GM19043 (cell line): ENCODE data around the gene CYP2A6.
"Not testable (repeated sequence)": the region's sequence is repeated elsewhere in the genome, so short reads cannot be mapped to it uniquely, and the experiment has no call there.

ENCODE experiments used
- ATAC-seq: cut with Tn5 transposase; IDR thresholded peaks from one replicate; pipeline ENCODE4 v1.9.1; 2021; ENCODE audit warnings: low read depth; ENCODE audit not compliant: unreplicated experiment

Gene CYP2A6

DNA sequence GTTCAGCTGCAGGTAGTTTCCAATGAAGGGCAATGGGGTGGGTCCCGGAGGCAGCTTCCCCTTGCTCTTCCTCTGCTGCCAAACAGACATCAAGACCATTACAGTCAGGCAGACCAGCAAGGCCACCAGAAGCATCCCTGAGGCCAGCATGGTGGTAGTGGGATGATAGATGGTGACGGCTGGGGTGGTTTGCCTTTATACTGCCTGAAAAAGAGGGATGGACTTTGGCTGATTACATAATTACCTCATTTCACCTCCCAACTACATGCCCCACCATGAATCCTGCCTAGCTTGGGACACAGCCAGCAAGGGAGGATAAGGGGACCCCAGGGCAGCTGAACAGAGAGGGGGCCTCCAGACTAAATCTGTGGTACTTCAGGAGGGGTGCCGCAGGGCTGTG, at the start of gene CYP2A6:
Gene CYP2A6 (minus strand): TSS at position 171 of the 400 bp plus-strand sequence. CDS start 21 bp downstream, at position 150.
- not testable (repeated sequence) for ATAC-seq

GRCh38 chr19:40899964-40900363, 49.7 kb upstream of the CYP2A6 start:
- ATAC-seq, result not testable (repeated sequence)

DNA sequence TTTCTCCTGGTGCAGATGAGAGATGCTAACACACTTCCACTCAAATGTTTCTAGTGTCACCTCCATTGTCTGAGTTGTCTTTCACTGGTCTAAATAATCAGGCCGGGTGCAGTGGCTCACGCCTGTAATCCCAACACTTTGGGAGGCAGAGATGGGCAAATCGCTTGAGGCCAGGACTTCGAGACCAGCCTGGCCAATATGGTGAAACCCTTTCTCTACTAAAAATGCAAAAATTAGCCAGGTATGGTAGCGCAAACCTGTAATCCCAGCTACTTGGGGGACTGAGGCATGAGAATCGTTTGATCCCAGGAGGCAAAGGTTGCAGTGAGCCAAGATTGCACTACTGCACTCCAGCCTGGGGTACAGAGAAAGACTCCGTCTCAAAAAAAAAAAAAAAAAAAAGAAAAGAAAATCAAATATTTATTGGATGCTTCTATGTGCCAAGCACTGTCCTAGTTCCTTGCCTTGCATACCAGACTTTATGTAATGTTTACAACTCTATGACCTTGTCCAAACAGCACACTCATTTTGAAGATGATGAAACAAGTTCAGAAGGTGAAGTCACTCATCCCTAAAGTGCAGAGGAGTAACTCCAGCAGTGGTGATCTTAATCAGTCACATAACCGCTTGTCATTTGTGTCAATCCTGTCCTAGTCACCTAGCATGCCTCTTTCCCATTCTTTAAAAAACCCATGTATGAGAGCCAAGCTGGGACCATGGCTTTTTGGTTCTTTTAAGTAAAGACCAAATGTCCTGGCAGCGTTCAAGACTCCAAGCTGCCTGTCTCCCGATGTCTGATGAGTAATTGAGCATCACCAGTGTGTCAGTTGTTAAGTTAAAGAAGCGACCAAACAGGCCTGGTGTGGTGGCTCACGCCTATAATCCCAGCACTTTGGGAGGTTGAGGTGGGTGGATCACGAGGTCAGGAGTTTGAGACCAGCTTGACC, 46.9 kb upstream of the CYP2A6 start:
- ATAC-seq, result not testable (repeated sequence)

DNA sequence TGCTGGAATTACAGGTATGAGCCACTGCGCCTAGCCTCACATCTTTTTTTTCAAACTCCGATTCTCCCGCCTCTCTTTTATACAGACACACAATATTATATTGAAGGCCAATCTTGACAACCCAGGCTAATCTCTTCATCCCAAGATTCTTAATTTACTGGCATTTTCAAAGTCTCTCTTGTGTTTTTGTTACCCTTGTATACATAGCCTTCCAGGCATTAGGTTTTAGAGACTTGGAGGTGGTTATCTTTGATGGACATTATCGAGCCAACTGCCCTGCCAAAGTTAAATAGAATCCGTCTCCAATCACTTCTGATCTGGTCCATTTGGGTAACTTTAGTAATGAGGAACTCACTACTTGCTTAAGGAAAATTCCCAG, 46.2 kb upstream of the CYP2A6 start:
- no peak for ATAC-seq

- no peak for ATAC-seq
Observed at GRCh38 chr19:40893112-40893511, 42.9 kb upstream of the CYP2A6 start.

- no peak for ATAC-seq
Observed at GRCh38 chr19:40889366-40889765, 39.1 kb upstream of the CYP2A6 start.

DNA sequence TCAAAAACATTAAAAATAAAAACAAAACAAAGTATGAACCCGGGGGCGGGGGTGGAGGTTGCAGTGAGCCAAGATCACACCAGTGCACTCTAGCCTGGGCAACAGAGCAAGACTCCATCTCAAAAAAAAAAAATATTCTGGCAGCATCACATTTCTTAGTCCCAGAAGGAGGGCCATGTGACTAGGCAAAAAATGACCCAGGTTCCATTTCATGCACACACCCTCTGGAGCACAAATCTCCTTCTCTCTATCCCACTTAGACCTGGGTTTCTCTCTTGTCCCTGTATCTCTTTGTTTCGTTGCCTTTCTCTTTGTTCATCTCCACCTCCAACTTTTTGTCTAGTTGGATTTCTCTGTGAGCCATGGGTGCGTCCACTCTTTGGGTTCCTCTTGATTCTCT, 37.9 kb upstream of the CYP2A6 start:
- ATAC-seq, result no peak

- not testable (repeated sequence) for ATAC-seq
Observed at GRCh38 chr19:40884187-40884931, 34.1 kb upstream of the CYP2A6 start.

DNA sequence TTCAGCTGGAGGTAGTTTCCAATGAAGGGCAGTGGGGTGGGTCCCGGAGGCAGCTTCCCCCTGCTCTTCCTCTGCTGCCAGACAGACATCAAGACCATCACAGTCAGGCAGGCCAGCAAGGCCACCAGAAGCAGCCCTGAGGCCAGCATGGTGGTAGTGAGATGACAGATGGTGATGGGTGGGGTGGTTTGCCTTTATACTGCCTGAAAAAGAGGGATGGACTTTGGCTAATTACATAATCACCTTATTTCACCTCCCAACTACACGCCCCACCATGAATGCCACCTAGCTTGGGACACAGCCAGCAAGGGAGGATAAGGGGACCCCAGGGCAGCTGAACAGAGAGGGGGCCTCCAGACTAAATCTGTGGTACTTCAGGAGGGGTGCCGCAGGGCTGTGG, 31.8 kb upstream of the CYP2A6 start, which contains the start of gene CYP2A7:
Gene CYP2A7 (minus strand): TSS at position 170 of the 400 bp plus-strand sequence. CDS start 21 bp downstream, at position 149.
- not testable (repeated sequence) for ATAC-seq

DNA sequence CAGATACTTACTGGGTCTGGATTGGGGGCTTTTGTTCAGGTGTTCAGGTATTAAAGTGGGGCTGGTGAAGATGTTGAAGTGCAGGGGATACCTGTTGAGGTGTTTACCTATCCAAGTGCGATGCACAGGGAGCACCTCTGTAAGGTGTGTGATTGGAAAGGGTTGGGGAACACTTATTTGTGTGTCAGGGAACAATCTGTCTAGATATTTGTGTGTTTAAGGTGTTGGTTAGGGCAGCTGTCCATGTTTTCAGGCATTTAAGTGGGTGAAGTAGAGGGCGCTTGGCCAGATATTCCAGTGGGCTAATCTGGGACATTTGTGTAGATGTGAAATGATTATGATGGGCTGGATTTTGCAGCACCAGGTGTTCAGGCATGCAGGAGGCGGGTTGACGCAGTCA, 29.1 kb upstream of the CYP2A6 start:
- ATAC-seq, result not testable (repeated sequence)

- ATAC-seq, result not testable (repeated sequence)
Observed at GRCh38 chr19:40875526-40875951, 25.3 kb upstream of the CYP2A6 start.

GRCh38 chr19:40874874-40875273, 24.6 kb upstream of the CYP2A6 start:
- ATAC-seq, result not testable (repeated sequence)

DNA sequence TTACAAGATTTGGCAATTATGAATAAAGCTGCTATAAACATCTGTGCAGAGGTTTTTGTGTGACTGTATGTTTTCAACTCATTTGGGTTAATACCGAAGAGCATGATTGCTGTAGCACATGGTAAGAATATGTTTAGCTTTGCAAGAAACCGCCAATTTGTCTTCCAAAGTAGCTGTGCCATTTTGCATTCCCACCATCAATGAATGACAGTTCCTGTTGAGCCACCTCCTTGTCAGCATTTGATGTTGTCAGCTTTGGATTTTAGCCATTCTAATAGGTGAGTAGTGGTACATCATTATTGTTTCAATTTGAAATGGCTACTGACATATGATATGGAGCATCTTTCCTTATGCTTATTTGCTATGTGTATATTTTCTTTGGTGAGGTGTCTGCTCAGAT, 23.6 kb upstream of the CYP2A6 start:
- not testable (repeated sequence) for ATAC-seq

DNA sequence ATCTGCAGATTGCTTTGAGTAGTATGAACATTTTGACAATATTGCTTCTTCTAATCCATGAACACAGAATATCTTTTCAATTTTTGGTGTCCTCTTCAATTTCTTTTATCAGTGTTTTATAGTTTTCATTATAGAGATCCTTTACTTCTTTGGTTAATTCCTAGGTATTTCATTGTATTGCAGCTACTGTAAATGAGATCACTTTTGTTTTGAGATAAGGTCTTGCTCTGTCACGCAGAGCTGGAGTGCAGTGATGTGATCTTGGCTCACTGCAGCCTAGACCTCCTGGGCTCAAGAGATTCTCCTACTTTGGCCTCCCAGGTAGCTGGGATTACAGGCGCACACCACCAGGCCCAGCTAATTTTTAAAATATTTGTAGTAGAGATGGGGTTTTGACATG, 22.0 kb upstream of the CYP2A6 start:
- ATAC-seq, result no peak

DNA sequence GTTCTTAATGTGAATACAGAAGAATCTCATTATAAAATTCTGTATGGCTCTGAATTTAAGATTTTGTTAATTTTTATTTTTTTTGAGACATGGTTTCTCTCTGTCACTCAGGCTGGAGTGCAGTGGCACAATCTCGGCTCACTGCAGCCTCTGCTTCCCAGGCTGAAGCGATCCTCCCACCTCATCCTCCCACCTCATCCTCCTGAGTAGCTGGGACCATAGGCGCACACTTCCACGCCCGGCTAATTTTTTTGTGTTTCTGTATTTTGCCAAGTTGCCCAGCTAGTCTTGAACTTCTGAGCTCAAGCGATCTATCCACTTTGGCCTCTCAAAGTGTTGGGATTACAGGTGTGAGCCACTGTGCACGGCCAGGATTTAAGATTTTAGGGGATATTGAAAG, 17.5 kb upstream of the CYP2A6 start:
- ATAC-seq, result no peak

DNA sequence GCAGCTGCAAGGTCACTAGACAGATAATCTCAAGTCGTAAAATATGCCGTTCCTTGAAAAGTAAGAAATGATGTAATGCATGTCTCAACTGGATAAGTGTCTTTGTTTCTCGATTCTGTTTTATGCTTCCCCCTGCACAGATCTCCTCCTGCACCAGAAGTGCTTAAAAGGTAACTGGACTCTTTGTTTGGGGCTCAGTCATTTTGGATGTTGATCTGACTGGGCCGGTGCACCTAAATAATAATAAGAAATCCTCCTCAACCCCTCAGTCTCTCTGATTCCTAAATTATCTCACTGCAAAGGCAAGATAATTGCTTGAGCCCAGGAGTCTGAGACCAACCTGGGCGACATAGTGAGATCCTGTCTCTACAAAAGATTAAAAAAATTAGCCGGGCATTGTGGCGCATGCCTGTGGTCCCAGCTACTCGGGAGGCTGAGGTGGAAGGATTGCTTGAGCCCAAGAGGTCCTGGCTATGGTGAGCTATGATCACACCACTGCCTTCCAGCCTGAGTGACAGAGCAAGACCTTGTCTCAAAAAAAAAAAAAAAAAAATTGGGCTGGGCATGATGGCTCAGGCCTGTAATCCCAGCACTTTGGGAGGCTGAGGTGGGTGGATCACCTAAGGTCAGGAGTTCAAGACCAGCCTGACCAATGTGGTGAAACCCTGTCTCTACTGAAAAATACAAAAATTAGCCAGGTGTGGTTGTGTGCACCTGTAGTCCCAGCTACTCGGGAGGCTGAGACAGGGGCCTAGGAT, 14.7 kb upstream of the CYP2A6 start:
- ATAC-seq, result not testable (repeated sequence)

- no peak for ATAC-seq
Observed at GRCh38 chr19:40862785-40863184, 12.5 kb upstream of the CYP2A6 start.

- no peak for ATAC-seq
Observed at GRCh38 chr19:40862333-40862732, 12.1 kb upstream of the CYP2A6 start.

- no peak for ATAC-seq
Observed at GRCh38 chr19:40858109-40858508, 7.9 kb upstream of the CYP2A6 start.

DNA sequence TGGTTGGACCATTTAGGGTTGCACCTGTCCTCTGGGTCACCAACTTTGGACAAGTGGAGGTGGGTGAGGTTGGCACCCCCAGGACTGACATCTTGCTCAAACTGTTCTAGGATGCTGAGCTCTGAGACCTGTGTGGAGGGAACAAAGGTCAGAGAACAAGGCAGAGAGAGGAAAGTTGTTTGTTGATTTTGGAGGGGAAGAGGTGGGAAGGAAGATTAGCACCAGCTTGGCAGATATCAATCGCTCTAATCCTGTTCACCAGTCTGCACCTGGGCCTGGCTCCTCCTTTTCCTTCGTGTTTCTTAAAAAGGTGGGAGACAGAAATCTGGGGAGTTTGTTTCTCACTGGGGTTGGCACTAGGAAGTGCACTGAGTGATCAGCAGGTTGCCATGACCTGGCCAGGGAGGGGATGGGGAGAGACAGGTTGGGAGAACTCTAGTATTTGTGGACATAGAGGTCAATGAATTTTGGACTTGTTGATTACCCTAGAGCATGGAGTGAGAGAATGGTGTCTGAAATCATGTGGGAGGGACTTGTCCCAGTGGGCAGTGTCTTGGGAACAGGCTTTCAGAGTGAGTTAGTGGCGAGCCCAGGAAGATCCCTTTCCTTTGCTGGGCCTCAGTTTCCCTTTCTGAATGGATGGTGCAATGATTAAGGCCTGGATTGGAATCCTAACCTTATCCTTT, 2.4 kb upstream of the CYP2A6 start:
- not testable (repeated sequence) for ATAC-seq
